Fibroblast of skin of scalp (primary cell): Measurements from ENCODE around the gene DDAH2.
"Not testable (repeated sequence)": the region's sequence is repeated elsewhere in the genome, so short reads cannot be mapped to it uniquely, and the experiment has no call there.

ENCODE experiments used
- DNase-seq: peaks from one replicate; pipeline ENCODE4 v3.0.0-alpha.2; 2013

Gene DDAH2

DNA sequence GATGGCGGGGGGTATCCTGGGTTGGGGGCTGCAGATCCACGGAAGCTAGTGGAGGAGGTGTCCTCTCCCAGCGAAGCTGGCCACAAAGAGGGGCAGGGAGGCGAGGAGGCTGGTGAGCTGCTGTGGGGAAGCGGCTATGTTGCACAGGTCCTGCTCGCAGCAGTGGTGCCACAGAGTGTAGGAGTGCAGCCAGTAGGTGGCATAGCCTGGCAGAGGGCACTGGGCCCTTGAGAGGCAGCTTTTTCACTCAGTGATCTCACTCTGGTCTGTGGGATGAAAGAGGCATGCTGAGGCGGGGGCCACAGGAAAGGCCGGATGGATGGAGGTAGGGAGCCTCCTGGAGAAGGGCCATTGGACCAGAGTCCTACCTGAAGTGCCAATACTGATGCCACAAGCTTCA, 16.8 kb downstream of the DDAH2 start:
- no peak for DNase-seq

DNA sequence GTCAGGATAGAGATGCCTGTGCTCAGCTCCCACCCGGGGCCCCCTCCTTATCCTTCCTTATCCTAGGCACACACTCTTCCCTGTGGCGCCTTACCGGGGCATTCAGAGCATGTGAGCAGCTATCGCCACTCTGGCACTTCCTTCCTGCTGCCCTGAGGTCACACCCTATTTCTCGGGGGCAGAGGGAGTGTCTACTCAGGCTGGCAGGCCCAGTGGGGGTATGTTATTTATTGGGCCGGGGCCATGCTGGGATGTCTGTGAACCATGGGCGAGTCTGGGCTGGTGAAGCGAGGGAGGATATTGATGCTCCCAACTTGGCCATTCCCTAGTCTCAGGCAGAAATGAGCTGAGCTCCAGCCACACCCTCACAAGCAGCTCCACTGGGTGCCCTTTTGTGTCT, 17.9 kb downstream of the DDAH2 start:
- DNase-seq = no peak

DNA sequence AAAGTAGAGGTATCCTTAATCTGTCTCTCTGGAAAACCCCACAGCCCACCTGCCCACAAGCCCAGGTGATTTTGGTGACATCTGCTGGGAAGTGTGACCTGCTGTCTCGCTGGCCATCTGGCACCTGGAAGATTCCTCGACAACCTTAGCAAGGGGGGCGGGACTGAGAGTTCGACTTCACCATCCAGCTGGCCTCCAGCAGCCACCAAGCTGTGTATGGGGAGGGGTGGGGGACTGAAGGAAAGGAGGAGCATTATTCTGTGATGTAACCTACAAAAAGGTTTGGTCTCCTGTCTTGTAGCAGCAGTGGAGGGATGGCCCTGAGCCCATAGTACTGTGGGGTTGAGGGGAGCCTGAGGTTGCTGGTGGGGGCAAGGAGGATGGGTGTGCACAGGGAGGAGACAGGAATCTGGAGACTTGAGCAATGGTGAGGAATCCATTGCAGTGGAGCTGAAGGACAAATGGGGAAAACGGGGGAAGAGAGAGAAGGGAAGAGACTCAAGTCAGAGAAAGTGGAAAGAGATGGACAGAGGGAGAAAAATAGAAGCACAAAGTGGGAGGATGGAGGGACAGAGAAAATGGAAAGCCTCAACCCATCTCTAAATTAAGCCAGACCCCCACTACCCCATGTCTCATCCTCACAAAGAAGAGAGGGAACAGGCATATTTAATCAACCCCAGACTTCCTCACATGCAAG, 18.4 kb downstream of the DDAH2 start:
- no peak for DNase-seq

DNA sequence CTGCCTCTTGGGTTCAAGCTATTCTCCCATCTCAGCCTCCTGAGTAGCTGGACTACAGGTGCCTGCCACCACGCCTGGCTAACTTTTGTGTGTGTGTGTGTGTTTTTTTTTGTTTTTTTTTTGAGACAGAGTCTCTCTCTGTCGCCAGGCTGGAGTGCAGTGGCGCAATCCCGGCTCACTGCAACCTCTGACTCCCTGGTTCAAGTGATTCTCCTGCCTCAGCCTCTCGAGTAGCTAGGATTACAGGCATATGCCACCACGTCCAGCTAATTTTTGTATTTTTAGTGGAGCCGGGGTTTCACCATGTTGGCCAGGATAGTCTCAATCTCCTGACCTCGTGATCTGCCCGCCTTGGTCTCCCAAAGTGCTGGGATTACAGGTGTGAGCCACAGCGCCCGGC, 19.9 kb downstream of the DDAH2 start:
- DNase-seq = not testable (repeated sequence)

DNA sequence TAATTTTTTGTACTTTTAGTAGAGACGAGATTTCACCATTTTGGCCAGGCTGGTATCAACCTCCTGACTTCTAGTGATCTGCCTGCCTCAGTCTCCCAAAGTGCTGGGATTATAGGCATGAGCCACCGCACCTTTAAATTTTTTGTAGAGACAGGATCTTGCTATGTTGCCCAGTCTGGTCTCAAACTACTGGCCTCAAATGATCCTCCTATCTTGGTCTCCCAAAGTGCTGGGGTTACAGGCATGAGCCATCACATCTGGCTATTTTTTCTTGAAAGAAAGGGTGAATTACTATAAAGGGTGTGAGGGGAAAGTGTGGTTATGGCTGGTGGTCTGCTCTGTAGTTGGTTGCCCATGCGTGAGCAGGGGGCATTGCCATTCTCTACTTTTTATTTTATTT, 20.9 kb downstream of the DDAH2 start:
- DNase-seq = no peak

DNA sequence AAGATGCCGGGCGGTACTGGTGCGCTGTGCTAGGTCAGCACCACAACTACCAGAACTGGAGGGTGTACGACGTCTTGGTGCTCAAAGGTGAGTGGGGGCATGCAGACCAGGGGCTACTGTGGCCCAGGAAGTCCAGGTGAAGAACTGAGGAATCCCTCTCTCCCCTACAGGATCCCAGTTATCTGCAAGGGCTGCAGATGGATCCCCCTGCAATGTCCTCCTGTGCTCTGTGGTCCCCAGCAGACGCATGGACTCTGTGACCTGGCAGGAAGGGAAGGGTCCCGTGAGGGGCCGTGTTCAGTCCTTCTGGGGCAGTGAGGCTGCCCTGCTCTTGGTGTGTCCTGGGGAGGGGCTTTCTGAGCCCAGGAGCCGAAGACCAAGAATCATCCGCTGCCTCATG, 21.4 kb downstream of the DDAH2 start:
- no peak for DNase-seq

DNA sequence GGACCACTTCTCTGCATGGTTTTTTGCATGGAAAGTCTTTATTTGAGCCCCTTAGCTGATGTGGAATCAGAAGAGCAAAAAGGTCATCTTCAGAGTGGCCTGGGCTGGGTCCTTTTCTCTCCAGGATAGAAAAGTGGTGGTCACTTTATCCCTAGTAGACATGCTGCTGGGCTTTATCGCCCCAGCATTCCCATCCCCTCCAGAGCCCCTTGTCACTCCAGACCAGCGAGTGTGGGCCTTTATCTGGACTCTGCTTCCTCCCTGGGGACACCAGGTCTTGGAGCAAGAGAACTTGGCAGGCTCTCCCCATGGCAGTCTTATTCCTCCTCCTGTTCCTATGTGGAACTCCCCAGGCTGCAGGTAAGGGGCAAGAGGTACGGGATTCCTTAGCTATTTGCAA, 22.5 kb downstream of the DDAH2 start, which contains the start of gene LY6G6F:
Gene LY6G6F (plus strand): TSS at position 268 of the 400 bp plus-strand sequence. CDS start 41 bp downstream, at position 309.
- no peak for DNase-seq

DNA sequence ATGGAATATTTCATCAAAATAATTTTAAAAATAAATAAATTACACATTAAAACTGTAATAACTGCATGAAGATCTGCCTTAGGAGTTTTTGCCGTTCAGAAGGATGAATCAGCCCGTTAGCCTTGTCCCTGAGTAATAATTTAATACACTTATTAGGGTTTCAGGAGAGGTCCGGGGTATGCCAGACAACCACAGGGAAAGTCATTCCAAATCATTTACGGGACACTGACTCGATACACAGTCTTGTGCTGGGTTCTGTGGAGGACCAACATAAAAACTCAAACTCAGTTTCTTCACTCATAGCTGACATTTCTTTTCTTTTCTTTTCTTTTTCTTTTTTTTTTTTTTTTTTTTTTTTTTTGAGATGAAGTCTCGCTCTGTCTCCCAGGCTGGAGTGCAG, 23.2 kb downstream of the DDAH2 start:
- DNase-seq = no peak

DNA sequence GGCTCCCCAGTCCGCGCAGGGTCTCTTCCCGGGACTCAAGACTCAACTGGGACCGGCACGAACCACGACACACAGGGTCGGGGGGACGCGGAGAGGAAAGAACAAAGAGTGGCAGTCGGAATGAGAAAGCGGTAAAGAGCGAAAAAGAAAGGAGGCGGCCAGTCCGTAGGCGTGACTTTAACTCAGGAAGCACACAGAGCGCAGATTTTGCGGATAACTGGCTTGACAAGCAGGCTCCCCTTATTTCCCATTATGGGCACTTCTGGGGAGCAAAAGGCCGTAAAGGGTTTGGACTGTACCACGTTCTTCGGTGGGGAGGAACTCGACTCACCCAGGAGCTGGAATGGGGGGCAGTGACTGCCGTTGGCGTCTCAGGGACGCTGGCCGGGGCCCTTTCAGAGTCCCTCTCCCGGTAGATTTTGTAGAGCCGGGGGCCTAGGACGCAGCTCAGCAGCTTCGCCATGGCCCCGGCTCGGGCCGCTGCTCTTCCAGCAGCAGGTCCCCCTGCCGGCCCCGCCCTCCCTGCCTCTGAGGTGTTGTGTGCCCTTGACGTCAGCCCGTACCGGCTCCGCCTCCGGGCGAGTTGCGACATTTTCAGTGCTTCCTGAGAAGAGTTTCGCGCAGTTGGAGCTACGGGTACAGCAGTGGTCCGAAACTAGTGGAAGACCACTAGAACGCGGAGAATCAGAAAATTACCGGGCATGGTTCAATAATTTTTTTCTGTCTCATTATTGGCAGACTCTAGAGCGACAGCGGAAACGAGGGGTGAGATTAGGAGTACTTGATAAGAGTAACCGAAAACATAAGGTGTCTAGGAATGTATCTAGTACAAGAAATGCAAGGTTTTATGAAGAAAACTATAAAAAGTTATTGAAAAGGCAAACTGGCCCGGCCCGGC, 26.0 kb downstream of the DDAH2 start, which contains the start of gene ABHD16A:
Gene ABHD16A (minus strand): TSS at position 506 of the 898 bp plus-strand sequence. CDS start 43 bp downstream, at position 463.
- DNase-seq = peak; percentile 98

DNA sequence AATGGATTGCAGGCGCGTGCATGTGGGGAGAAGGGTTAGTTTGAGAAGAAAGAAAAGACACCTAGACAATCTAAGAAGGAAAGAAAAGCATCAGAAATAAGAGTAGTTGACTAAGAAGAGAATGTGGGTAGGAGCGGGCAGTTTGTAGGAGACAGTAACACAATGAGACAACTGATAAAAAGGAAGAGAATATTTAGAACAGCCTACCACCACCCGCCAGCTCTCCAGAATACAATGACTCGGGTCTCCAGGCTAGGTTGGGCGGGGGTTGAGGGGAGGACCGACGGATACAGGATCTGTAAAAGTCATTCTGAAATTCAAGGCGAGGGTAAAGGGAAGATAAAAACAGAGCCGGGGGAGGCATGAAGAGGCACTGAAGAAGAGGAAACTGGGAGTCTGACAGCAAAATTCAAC, 26.7 kb downstream of the DDAH2 start:
- no peak for DNase-seq

DNA sequence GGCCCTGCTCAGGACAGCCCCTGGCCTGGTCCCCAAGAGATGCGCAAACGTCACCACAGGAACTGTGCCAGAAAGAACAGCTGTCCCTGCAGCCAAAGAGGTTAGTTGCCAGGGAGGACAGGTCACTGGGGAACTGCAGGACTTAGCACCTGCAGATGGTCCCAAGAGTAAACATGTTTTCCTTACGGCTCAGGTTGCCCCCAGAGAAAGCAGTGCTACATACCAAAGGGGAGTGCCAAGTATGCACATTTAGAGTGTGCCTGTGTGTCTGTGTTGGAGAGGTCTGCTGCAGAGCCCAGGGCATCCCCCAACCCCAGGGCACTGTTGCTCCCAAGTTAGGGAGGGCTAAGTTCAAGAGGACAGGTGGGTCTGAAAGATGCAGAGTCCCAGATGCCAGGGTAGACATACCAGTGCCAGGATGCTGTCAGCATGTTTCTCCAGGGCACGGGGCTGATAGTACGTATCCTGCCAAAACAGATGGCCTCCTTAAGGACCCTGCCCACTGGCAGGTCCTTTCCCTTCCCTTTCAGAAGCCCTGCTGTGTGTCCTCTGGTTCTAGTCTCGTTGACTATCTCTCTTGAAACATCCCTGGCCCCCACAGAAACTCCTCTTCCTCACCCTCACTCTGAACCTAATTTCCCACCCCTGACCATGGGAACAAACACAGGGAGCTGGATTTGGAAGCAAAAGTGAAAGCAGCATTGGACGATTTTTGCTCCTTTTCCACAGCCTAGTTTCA, 27.3 kb downstream of the DDAH2 start:
- DNase-seq = peak; percentile 12

DNA sequence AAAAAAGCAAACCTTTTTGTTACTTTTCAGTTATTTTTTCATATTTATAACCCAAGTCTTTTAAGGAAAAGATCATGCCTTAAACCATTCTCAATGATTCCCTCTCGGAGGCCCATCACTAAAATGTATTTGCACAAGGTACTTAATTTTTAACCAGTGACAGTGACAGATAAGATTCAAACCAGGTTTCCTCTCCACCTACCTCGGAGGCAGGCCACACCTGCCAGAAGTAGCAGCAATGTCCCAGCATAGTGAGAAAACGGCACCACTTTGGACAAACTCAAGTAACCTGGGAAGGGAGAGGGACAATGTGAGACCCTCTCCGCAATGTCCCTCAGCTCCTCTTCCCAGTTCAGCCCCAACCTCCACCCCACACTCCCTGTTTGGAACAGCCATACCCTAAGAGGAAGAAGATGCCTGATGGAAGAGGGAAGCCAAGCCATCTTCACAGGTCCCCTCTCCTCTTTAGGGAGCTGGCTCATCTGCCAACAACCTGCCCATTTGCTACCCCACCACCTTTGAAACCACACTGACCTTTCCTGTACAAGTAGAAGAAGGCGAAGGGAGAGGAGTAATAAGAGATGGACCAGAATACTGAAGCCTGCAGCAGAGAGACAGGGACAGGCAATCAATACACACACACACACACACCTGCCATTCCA, 28.2 kb downstream of the DDAH2 start:
- DNase-seq = no peak

DNA sequence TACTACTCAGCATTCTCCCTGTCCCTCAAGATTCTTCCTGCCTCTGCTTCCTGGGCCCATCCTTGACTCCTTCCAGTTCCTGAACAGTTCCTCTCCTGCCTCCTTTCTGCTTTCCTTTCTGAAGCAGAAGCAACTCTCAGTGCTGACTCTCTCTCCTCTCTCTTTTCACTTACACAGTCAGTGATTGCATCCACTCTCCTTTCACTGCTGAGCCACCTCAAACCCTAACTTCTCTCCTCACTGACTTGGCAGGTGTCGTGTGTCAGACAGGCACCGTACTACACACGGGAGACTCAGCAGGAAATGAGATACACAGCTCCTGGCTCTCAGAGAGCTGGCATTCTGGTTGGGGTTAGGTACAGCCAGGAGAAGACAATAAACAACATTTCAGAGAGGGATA, 31.5 kb downstream of the DDAH2 start:
- DNase-seq = no peak

DNA sequence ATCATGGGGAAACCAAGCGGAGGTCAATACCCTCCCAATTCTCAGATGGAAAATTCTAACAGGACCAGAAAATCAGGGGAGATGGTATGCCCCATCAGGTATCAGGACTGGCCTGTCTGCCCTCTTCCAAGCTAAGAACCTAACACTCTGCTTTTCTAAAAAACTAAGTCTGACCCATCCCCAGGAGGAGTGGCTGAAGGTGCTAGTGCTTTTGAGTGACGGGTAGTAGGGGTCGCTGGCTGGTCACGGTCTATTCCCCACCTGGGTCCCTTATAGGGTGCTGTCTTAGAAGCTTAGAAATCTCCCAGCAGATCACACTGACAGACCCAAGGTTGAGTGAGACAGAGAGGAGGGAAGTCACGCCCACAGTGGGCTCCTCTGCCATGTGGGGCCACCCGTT, 35.6 kb downstream of the DDAH2 start:
- no peak for DNase-seq

DNA sequence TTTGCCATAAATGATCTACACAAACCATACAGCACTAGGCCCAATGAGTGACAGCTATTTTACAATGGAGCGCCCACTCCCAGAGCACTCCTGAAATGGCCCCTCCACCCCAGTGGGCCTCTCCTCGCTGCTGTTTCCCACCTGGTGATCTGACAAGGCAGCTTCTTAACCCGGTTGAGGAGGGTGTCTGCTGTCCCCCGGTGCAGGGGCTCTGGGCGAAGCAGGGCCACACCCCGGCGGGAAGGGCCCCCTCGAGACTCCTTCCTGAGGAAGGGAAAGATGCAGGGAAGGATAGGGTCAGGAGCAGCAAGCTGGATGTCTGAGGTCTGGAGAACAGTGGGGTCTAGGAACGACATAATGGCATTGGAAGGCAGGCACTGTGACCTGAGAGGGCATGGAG, 36.2 kb downstream of the DDAH2 start:
- DNase-seq = no peak

DNA sequence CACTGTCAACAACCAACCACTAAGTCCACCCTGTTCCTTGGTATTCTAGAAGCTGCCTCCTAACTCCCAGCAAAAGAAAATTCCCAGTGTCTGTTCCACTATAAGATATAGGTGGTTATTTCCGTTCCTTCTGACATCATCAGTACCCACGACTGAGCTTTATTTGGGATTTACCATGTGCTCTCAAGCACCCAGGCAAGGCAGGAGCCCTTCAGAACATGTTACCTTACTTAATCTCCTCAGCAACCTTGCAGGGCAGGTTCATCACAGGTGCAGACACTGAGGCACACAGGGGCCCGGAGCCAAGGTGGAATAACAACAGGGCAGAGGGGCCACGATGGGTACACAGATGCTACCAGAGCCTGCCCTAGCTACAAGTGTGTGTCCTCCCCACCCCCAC, 36.7 kb downstream of the DDAH2 start:
- no peak for DNase-seq

DNA sequence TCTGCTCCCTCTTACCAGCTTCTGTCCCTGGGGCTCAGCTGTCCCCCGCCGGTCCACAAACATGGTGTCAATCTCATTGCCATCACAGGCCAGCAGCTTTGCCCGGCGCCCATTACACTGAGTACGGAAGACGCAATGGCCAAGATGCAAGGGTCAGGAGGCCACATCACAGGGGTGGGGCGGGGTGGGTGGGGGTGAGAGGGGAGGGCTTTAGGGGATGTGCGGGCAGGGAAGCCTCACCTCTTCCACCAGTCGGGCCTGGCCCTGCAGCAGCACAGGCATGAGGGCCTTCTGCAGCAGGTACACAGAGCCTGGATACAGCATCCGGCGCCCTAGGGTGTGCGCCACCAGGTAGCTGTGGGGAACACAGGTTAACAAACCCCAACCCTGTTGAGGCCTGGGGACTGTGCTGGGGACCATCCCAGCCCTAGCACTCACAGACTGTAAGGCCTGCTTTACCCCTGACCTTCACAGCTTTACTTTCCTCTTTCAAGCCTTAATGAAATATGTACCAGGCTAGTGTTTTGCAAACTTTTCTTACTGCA, 37.5 kb downstream of the DDAH2 start:
- no peak for DNase-seq

DNA sequence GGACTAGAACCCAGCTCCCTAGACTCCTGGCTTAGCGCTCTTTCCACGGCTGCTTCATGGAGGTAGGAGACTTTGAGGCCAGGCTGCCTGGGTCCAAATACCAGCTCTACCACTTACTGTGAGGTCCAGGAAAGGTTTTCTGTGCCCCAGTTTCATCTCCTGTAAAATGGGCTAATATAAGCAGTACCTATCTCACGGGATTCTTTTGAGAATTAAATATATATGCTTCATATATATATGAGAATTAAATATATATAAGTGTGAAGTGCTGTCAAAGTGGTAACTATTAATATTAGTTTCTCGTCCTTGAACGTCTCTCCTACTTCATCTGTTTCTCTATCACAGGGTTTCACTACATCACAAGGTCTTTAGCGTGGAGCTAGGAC, 38.0 kb downstream of the DDAH2 start:
- DNase-seq = no peak

DNA sequence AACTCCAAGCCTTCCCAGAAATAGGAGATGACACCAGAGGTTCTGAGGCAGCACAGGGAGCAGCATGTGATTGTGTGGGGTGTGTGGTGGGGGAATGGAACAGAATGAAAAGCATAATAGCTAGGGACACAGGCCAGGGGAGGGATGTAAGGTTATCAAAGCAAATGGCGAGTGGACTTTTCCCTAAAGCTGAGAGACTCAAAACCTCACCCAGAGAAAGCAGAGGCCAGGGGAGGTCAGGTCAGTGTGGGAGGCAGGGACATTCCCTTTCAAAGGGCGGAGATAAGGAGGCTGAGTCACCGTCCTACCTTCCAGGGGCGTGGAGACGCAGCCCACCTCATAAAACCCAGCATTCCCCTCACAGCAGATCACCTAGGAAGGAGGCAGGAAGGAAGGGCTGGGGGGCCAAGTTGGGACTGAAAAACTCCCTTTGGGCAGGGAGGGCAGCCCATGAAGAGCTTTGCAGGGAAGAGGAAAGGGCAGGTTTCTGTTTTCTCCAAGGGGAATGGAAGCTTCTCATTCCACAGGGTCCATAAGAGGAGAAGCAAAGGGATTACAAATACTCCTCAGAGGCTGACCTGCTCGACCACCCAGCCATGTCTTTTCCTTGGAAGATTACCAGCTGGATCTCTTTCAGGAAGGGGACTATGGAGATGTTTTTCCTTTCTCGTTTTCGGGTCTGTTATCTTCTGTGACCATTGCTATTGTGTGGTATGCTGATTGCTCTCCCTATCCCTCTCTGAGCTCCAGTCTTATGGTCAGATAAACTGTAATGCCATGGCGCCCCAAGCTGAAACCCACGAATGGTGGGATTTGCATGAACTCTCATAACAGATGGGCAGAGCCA, 38.6 kb downstream of the DDAH2 start:
- DNase-seq = no peak

DNA sequence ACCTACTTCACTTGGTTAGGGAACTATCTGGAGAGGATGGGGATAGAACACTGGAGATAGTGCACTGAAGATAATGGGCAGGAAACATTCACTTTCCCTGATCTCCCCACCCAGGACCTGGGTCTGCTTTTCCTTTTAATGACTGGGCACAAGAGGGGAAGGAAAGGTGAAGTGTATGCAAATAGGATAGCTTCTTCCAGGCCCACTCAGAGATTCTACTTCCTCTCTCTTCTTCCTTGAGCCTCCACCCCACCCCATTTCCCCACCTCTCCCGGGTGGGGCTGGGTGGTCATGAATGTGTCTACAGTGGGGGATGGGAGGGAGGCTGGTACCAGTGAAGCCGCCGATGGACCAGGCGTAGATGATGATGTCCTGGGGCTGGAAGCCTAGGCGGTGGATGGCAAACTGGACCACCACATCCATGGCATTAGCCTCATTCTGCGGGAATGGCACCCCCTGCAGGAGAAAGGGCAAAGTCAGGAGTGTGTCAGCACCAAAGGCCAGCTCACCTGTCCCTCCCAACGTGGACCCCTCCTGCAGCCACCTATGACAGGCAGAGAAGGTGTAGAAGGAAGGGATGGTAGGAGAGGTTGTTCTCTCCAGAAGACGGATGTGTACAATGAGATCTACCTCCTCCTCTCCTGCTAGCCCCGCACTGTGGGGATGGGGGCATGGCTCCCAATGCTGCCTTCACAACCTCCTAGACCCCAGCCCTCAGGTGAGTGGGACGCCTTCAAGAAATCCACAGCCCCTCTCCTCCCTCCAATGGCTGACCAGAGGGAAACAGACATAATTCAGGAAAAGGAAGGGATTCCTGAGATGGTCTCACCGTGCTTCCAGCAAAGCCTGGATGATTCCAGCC, 39.6 kb downstream of the DDAH2 start:
- DNase-seq = no peak
